Activated naive CD8-positive, alpha-beta T cell (primary cell): ENCODE results near the gene ANKMY1.
"Not testable (repeated sequence)": the region's sequence is repeated elsewhere in the genome, so short reads cannot be mapped to it uniquely, and the experiment has no call there.

Experiments used
- H3K27ac Mint-ChIP-seq: one replicate; pipeline ENCODE4 v1.8.0; 2021; ENCODE audit warnings: mixed read lengths
- H3K27me3 Mint-ChIP-seq: one replicate; pipeline ENCODE4 v1.8.0; 2021; ENCODE audit warnings: mixed read lengths
- H3K36me3 Mint-ChIP-seq: one replicate; pipeline ENCODE4 v1.8.0; 2021; ENCODE audit warnings: mixed read lengths
- H3K4me1 Mint-ChIP-seq: one replicate; pipeline ENCODE4 v1.8.0; 2021; ENCODE audit warnings: low read depth, mixed read lengths
- H3K4me3 Mint-ChIP-seq: one replicate; pipeline ENCODE4 v1.8.0; 2021; ENCODE audit warnings: mild to moderate bottlenecking, mixed read lengths
- H3K9me3 Mint-ChIP-seq: one replicate; pipeline ENCODE4 v1.8.0; 2021; ENCODE audit warnings: low read depth, mixed read lengths

Gene ANKMY1

DNA sequence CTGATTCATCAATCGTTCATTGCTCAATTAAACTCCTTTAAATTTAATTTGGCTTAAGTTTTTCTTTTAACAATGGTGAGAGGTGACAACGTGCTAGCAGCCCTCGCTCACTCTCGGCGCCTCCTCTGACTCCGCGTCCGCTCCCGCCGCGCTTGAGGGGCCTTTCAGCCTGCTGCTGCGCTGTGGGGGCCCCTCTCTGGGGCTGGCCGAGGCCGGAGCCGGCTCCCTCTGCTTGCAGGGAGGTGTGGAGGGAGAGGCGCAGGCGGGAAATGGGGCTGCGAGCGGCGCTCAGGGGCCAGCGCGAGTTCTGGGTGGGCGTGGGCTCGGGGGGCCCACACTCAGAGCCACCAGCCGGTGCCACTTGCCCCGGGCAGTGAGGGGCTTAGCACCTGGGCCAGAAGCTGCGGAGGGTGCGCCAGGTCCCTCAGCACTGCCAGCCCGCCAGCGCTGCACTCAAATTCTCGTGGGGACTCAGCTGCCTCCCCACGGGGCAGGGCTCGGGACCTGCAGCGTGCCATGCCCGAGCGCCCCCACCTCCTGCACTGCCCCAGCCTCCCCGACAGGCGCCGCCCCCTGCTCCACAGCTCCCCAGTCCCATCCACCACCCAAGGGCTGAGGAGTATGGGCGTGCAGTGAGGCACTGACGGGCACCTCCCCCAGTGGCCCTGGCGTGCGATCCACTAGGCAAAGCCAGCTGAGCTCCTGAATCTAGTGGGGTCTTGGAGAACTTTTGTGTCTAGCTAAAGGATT, 19.6 kb downstream of the ANKMY1 start:
- Mint-ChIP-seq H3K4me3 (no peak overlapping the region), H3K9me3 (no peaks in the 10 kb centered on the region), H3K27me3 (no peaks in the 10 kb centered on the region), H3K27ac (no peak overlapping the region), H3K4me1 (peaks cover 14% of the 10 kb centered on the region), H3K36me3 (peaks cover 30% of the 10 kb centered on the region)

- no peak overlapping the region for H3K4me3 Mint-ChIP-seq
- no peaks in the 10 kb centered on the region for H3K27me3 Mint-ChIP-seq
- H3K4me1 Mint-ChIP-seq = peaks cover 7% of the 10 kb centered on the region
- peak overlapping the region; percentile 1 for H3K27ac Mint-ChIP-seq
- peaks cover 42% of the 10 kb centered on the region for H3K36me3 Mint-ChIP-seq
- H3K9me3 Mint-ChIP-seq = peaks cover 18% of the 10 kb centered on the region
Observed at GRCh38 chr2:240532031-240532775, 25.6 kb downstream of the ANKMY1 start.

DNA sequence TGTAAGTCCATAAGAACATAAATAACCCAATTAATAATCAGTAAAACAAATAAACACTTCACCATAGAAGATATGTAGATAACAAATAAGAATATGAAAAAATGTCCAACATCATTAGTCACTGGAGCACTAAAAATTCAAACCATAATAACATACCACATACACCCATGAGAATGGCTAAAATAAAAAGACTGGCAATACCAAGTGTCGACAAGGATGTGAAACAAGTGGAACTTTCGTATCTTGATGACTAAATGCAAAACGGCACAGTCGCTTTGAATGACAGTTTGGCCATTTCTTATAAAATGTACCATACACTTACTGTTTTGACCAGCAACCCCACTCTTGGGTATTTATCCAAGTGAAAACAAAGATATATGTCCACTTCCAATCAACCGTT, 26.8 kb downstream of the ANKMY1 start:
- H3K9me3 Mint-ChIP-seq = peaks cover 21% of the 10 kb centered on the region
- H3K27ac Mint-ChIP-seq = no peak overlapping the region
- no peaks in the 10 kb centered on the region for H3K27me3 Mint-ChIP-seq
- peaks cover 4% of the 10 kb centered on the region for H3K4me1 Mint-ChIP-seq
- peaks cover 51% of the 10 kb centered on the region for H3K36me3 Mint-ChIP-seq
- H3K4me3 Mint-ChIP-seq = no peak overlapping the region

GRCh38 chr2:240530181-240530580, 27.6 kb downstream of the ANKMY1 start:
- Mint-ChIP-seq H3K27ac (no peak overlapping the region), H3K27me3 (no peaks in the 10 kb centered on the region), H3K36me3 (peaks cover 49% of the 10 kb centered on the region), H3K9me3 (peaks cover 21% of the 10 kb centered on the region), H3K4me1 (peaks cover 2% of the 10 kb centered on the region), H3K4me3 (no peak overlapping the region)

DNA sequence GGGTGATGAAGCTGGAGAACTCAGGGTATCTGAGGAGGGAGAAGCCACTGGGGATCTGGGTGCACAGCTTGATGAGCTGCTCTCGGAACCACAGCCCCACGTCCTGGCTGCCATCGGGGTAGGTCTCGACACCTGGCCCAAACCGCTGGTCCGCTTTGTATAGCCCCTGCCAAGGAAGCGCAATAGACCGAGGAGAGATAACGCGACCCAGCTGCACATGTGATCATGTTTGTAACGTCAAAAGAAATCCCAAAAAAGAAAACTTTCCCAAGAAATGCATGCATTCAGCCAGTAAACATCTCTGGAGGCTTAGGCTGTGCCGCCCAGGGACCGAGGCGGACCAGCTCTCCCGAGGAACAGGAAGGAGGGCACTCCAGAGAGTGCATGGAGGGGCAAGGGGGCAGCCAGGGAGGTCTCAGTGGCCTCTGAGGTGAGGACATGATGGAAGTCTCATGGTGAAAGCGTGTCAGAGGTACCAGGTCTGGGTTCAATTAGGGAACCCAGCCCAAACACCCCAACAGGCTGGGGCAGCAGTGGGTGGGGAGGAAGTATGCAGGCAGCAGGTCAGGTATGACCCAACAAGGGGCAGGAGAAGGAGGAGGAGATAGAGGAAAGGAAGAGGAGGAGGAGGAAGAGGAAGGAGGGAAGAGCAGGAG, 28.3 kb downstream of the ANKMY1 start:
- Mint-ChIP-seq H3K27ac (no peak overlapping the region), H3K27me3 (no peaks in the 10 kb centered on the region), H3K4me3 (no peak overlapping the region), H3K4me1 (peaks cover 2% of the 10 kb centered on the region), H3K9me3 (peaks cover 25% of the 10 kb centered on the region), H3K36me3 (peaks cover 54% of the 10 kb centered on the region)

DNA sequence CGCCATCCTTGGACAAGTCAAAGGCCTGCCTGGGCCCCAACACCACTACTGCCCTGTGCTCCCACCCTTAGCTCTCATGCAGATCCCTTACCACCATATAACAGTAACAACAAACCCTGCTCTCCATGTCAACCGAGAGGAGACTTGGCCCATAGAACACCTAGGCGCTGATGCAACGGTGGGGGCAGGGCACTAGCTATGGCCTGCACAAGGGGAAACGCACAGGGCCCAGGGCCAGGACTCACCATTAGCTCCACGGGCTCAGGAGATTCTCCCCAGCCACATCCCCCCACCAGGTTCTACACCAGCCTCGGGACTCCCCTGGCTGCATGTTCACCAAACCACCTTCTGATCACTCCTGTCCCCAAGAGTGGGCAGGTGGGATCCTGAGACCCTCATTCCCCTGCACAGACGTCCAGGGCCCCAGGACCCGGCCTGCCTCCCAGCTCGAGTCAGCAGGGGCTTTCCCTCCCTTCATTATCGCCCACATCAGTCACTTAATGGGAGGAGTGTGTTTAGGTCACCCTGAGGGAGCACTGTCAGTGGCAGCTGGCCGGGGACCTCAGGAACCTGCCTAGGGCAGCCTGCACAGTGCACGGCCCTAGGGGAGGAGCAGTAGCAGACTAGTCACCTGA, 29.3 kb downstream of the ANKMY1 start:
- H3K4me1 Mint-ChIP-seq = peaks cover 2% of the 10 kb centered on the region
- no peak overlapping the region for H3K27ac Mint-ChIP-seq
- peaks cover 55% of the 10 kb centered on the region for H3K36me3 Mint-ChIP-seq
- peaks cover 25% of the 10 kb centered on the region for H3K9me3 Mint-ChIP-seq
- H3K4me3 Mint-ChIP-seq = no peak overlapping the region
- H3K27me3 Mint-ChIP-seq = no peaks in the 10 kb centered on the region

DNA sequence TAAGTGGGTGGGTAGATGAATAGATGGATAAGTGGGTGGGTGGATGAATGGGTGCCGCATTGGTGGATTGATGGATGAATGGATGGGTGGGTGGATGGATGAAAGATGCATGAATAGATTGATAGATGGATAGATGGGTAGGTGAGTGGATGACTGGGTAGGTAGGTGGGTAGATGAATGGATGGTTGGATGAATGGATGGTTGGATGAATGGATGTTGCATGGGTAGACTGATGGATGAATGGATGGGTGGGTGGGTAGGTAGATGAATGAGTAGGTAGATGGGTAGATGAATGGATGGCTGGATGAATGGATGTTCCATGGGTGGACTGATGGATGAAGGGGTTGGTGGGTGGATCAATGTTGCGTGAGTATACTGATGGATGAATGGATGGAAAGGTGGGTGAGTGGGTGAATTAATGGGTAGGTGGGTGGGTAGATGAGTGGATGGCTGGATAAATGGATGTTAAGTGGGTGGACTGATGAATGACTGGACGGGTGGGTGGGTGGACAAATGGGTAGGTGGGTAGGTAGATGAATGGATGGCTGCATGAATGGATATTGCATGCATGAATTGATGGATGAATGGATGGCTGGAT, 30.5 kb downstream of the ANKMY1 start:
- Mint-ChIP-seq H3K9me3 (peaks cover 23% of the 10 kb centered on the region), H3K4me3 (no peak overlapping the region), H3K27ac (no peak overlapping the region), H3K36me3 (peaks cover 59% of the 10 kb centered on the region), H3K27me3 (no peaks in the 10 kb centered on the region), H3K4me1 (peaks cover 2% of the 10 kb centered on the region)

DNA sequence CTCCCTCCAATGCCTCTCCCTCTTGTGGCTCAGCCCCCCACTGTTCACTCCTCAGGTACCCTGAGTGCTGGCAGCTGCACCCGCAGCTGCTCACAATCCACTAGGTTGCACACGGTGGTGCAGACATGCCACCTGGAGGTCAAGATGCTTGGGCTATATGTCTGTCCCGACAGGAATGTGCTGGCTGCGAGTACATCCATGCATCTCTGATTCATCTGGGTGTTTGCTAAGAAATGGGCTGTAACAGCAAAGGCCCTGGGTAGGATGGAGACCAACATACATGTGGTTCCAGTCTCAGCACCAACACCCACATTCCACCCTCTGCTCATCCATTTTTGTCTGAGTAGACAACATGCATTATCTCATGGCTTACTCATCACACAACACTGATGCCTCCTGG, 31.3 kb downstream of the ANKMY1 start:
- Mint-ChIP-seq H3K4me3 (no peak overlapping the region), H3K36me3 (peaks cover 55% of the 10 kb centered on the region), H3K4me1 (peaks cover 2% of the 10 kb centered on the region), H3K27me3 (no peaks in the 10 kb centered on the region), H3K9me3 (peaks cover 15% of the 10 kb centered on the region), H3K27ac (no peak overlapping the region)

- H3K9me3 Mint-ChIP-seq = peaks cover 10% of the 10 kb centered on the region
- H3K27me3 Mint-ChIP-seq = no peaks in the 10 kb centered on the region
- peaks cover 48% of the 10 kb centered on the region for H3K36me3 Mint-ChIP-seq
- H3K27ac Mint-ChIP-seq = no peak overlapping the region
- no peak overlapping the region for H3K4me3 Mint-ChIP-seq
- H3K4me1 Mint-ChIP-seq = peaks cover 2% of the 10 kb centered on the region
Observed at GRCh38 chr2:240525802-240526201, 32.0 kb downstream of the ANKMY1 start.

- Mint-ChIP-seq H3K4me1 (peaks cover 5% of the 10 kb centered on the region), H3K27ac (no peak overlapping the region), H3K36me3 (peaks cover 46% of the 10 kb centered on the region), H3K27me3 (no peaks in the 10 kb centered on the region), H3K9me3 (peaks cover 10% of the 10 kb centered on the region), H3K4me3 (no peak overlapping the region)
Observed at GRCh38 chr2:240524963-240525718, 32.6 kb downstream of the ANKMY1 start.

GRCh38 chr2:240523451-240524281, 34.1 kb downstream of the ANKMY1 start:
- Mint-ChIP-seq H3K27me3 (no peaks in the 10 kb centered on the region), H3K4me3 (no peak overlapping the region), H3K27ac (no peak overlapping the region), H3K9me3 (peaks cover 10% of the 10 kb centered on the region), H3K36me3 (peaks cover 40% of the 10 kb centered on the region), H3K4me1 (peaks cover 5% of the 10 kb centered on the region)

DNA sequence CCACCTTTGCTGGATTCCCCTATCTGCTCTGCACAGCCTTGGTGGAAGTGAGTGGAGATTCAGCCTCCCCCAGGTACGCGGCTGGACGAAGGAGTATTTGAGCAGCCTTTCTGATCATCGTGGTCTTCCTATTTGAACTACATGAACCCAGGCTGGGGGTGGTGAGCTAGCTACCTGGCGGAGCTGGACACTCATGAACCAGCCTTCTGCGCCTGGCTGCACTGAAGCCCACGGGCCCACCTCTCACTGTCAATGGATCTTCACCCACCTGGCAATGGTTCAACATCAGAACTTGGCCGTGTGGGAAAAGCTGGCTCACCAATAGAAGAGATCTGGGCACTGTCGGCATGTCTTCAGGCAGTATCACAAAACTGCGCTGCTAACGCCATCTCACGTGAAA, 35.4 kb downstream of the ANKMY1 start:
- H3K27me3 Mint-ChIP-seq = no peaks in the 10 kb centered on the region
- peaks cover 9% of the 10 kb centered on the region for H3K9me3 Mint-ChIP-seq
- no peak overlapping the region for H3K4me3 Mint-ChIP-seq
- no peak overlapping the region for H3K27ac Mint-ChIP-seq
- peaks cover 40% of the 10 kb centered on the region for H3K36me3 Mint-ChIP-seq
- H3K4me1 Mint-ChIP-seq = peaks cover 5% of the 10 kb centered on the region

GRCh38 chr2:240521885-240522284, 35.9 kb downstream of the ANKMY1 start:
- H3K27me3 Mint-ChIP-seq, H3K4me1 Mint-ChIP-seq, H3K27ac Mint-ChIP-seq, H3K9me3 Mint-ChIP-seq, H3K4me3 Mint-ChIP-seq: not testable (repeated sequence)
- H3K36me3 Mint-ChIP-seq = peaks cover 34% of the 10 kb centered on the region
